ENCODE data around the gene DMRT1.
A peak's percentile ranks its signal among the peaks of the same experiment; 100 is the strongest.

DMRT1 gene

DNA sequence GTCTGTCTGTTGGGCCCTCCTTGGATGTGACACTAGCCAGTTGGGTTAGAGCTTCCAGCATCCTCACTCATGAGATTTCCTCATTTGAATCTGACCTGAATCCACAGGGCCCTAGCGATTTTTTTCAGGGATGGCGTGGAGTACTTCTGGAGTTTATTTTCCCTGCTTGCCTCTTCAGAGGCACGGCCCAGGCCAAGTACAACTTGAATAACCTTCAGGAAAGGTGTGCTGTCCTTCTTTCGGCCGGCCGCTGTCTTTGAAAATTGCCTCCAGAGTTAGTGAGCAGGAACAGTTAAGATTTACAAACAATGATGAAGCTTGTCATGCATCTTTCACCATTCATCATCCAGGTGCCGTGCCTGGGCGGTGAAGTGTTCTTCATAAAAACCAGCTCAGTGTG lies 85.5 kb downstream of the DMRT1 start:
- TF ChIP-seq, protein P1, sequence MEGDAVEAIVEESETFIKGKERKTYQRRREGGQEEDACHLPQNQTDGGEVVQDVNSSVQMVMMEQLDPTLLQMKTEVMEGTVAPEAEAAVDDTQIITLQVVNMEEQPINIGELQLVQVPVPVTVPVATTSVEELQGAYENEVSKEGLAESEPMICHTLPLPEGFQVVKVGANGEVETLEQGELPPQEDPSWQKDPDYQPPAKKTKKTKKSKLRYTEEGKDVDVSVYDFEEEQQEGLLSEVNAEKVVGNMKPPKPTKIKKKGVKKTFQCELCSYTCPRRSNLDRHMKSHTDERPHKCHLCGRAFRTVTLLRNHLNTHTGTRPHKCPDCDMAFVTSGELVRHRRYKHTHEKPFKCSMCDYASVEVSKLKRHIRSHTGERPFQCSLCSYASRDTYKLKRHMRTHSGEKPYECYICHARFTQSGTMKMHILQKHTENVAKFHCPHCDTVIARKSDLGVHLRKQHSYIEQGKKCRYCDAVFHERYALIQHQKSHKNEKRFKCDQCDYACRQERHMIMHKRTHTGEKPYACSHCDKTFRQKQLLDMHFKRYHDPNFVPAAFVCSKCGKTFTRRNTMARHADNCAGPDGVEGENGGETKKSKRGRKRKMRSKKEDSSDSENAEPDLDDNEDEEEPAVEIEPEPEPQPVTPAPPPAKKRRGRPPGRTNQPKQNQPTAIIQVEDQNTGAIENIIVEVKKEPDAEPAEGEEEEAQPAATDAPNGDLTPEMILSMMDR (conservative IDR thresholded peaks at IDR 0.05), result no peak

DNA sequence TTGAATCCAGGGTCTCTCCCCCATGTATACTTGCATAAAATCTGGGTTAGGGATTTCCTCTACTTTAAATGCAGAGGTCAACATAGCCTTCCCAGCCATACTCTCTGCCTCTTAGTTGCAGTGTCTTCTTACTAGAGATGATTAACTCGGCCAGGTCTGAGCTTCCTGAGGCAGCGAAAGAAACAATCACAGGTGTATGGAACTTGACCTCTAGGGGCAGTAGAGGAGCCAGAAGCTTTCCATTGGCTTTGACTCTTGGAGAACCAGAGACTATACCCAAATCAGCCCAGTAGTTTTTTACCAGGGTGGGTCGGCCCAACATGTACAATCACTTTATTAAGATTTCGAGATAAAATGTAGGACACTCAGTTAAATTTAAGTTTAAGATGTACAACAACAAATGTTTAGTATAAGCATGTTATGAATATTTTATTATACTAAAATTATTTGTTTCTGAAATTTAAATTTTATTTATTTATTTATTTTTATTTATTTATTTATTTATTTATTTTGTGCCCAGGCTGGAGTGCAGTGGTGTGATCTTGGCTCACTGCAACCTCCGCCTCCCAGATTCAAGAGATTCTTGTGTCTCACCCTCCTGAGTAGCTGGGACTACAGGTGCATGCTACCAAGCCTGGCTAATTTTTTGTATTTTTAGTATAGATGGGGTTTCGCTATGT lies 87.0 kb downstream of the DMRT1 start:
- no peak overlapping the region for H3K27ac ChIP-seq
- TF ChIP-seq, protein P1 (conservative IDR thresholded peaks at IDR 0.05), result peak; percentile 76

More for the DNA sequence above, 85.5 kb downstream of the DMRT1 start:
- no peak overlapping the region for H3K27ac ChIP-seq

DNA sequence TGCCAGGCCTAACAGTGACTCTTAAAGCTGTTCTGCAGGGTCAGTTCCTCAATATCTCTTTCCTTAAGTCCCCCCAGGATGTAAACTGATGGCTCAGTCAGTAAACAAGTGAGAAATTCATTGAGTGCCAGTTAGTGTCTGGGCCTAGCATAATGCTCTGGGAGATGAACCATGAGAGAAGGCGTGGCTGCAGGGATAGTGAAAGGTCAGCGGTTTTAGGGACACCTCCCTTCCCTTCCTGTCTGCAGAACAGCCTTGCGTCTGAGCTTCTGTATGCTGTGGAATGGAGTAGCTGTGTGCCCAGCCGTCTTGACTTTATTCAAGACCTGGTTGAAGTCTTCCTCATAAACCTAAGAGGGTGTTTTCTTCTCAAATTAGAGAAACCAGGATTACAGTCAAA lies 88.2 kb downstream of the DMRT1 start:
- no peak overlapping the region for H3K27ac ChIP-seq
- TF ChIP-seq, protein P1 (conservative IDR thresholded peaks at IDR 0.05), result no peak

DNA sequence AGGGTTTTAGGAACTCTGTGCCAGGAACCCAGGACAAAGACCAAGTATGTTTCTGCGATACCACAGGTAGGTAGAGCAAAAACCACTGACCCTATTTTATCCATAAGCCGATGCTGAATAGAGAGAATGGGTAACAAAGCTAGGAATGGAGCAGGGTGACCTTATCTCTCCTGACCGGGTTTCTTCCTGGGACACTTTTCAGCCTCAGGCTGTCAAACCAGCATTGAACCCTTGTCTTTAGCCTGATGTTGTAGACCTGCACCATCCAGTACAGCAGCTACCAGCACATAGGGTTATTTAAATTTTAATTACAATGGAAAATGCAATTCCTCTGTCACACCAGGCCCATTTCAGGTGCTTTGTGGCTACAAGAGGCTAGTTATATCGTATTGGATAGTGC lies 91.9 kb downstream of the DMRT1 start:
- H3K27ac ChIP-seq, result no peak overlapping the region
- TF ChIP-seq, protein P1 (conservative IDR thresholded peaks at IDR 0.05), result no peak

DNA sequence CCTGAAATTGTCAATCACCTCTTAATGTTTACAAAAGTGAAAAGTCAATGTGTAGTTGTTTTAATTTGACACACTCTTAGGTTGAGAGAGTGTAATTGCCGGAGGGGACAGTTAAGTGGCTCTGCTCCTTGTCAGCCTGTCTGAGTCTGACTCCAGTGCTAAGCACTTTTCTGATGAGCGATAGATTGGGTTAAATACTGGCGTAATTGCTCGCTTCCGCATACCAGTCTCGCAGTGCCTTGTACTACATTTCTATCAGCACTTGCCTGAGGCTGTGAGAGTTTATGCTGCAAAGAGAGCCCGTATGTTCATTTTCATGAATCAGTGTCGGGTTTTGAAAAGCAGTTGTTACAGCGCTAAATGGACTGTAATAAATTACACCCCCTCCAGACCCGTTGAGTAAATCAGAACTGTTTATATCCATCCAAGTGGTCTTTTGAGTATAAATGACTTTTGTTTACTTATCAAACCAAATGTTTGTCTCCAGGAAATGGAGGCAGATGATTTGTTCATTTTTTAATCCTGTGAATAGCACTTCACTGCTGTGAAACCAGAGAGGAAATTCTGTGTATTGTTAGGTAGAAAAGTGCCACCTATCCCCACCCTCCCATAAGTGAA lies 94.0 kb downstream of the DMRT1 start:
- no peak overlapping the region for H3K27ac ChIP-seq
- TF ChIP-seq, protein P1 (conservative IDR thresholded peaks at IDR 0.05), result no peak

DNA sequence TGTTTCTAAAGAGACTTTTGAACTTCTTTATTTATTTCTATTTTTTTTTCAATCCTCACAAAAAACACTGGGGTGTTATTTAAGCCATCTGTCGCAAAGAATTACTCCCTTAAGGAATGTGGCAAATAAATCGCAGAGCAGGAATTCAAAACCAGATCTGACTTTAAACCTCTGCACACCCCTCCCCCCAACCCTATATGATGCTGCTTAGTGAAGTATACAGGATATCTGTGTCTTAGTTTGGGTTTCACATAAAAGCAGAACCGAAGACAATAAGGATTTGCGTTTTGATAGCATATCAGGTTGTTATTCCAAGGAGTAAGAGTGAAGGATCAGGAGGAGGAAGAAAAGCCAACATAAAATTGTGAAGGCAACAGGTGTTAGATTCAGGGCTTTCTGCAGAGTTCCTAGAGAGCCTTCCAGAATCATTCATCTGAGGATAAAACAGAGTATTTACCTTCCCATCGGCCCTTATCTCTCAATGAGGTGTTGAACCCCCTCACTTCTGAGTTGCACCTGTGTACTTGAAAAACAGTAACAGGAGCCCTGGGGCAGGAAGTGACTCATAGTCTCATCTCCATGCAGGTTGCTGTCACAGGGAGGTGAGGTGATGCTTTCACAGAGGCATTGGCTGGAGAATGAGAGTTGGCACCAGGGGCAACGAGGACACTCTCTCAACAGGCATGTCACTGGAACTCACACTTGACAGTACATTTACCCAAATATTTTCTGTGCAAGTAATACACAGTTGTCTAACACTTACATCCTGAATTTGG lies 101.5 kb downstream of the DMRT1 start:
- TF ChIP-seq, protein P1 (conservative IDR thresholded peaks at IDR 0.05), result no peak
- no peak overlapping the region for H3K27ac ChIP-seq

DNA sequence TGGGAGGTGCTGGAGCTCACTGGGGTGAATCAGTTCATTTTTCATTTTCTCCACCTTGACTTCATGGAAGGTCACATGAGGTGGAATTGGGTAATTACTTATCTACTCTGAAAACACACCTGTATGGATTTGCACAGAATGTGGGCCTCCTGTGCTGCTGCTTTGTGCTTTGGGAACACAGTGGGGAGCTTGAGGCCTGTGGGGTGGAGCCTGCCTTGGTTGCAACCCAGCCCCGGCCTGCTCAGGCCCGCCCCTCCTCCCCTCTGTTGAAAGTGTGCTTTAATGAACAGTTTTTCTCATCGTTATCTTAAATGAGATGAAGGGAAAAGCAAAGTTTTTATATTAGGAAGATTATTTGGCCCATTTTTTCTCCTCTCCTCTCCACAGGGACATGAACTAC lies 106.5 kb downstream of the DMRT1 start:
- no peak overlapping the region for H3K27ac ChIP-seq
- TF ChIP-seq, protein P1 (conservative IDR thresholded peaks at IDR 0.05), result no peak
